Left forelimb (tissue), 1 donor: ENCODE measurements around the gene BIRC5.

Experiments used
- DNase-seq: peaks from one replicate; pipeline ENCODE4 v3.0.0-alpha.2; 2018; ENCODE audit warnings: low spot score

The BIRC5 gene

DNA sequence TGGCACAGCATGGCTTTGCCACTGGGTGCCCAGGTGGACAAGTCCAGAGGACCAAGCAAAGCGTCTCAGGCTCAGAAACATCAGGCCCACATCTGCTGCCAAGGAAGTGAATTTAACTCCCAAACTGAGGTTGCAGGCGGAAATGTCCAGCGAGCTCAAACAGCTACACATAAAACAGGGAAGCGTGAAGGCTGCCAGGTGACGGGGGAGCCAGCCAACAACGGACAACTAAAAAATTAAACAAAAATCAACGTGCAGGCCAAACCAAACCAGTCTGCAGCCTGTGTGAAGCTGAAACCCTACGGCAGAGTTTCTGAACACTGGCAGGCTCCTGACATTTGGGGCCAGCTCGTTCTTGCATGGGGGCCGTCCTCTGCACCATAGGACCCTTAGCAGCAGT is 29.7 kb upstream of the BIRC5 start:
- DNase-seq, result no peak

DNA sequence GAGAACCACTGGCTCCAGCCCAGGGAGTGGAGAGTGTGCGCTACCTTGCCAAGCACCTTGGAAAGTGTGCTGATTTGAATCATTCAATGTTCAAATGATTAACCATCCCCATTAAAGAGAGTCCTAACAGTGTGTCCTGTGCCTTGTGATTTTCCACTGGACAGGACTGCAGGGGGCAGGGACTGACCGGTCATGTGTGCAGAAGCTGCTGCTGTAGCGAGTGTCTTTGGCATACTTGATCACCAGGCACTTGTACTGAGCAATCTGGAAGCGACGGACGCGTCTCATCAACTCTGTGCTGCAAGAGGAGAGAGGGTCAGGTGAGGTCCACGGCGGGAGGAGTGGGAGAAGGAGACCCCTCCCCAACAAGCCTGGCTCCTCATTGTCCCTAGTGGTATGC is 29.2 kb upstream of the BIRC5 start:
- DNase-seq, result no peak

DNA sequence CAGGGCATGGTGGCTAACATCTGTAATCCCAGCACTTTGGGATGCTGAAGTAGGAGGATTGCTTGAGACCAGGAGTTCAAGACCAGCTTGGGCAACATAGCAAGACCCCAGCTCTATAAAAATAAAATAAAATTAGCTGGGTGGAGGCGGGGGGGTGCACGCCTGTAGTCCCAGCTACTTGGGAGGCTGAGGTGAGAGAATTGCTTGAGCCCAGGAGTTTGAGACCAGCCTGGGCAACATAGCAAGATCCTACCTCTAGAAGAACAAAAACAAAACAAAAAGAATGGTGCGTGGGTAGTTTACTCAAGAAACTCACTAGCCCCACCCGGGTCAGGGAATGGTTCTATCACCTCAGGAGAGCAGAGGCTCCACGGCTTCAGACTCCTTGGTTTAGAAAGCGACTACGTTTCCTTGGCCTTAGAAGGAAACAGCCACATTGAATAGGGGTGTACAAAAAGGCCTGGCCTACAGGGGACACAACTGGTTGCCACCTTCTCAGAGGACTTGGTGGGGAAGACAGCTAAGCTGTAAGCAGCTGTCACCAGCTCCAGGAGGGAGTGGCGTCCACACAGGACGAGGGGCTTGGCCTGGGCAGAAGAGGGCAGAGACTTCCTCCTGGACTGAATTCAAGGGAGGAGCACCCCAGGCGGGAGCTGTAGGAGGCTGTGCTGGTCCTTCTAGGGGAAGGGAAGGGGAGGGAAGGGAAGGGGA is 27.9 kb upstream of the BIRC5 start:
- no peak for DNase-seq

DNA sequence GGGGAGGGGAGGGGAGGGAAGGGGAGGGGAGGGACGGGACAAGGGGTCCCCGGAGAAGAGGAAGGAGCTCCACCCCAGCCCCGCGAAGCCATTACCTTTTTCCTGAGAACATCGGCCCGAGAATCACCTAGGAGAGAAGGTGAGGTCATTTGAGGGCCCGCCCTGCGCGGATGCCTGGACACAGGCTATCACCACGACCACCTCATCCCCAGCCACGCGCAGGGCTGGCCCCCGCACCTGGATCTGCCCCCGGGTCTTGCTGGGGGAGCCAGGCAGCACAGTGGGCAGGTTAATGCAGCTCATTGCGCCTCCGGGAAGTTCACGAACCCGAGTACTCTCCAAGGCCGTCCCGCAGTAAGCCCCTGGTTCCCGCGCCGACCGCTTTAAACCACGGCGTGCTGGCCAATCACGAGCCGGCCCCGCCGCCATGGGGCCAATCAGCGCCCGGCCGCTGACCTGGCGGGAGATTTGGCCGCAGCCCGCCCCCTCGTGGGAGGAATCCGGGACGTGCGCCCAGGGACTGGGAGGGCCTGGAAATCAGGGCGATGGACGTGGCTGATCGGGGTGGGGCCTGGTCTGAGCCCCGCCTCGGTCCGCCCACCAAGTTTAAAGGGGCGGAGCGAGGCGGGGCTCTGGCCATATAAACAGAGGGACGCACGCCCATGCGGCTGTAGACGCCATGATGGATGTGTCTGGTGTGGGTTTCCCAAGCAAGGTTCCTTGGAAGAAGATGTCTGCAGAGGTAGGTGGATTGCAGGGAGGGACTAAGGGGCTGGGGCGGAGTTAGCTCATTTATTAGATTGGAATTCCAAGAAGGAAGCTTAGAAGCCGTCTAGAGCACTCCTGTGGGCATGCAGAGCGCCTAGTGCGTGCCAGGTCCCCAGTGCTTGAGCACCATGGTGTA is 27.1 kb upstream of the BIRC5 start, which contains the start of the genes AFMID and TK1:
Gene AFMID, plus strand, starts transcription at position 671 of the 904 bp plus-strand sequence. Its CDS starts 9 bp downstream, at position 680.
Gene TK1, minus strand, starts transcription at position 361 of the 904 bp plus-strand sequence. Its CDS starts 58 bp downstream, at position 303.
- peak; percentile 99 for DNase-seq

DNA sequence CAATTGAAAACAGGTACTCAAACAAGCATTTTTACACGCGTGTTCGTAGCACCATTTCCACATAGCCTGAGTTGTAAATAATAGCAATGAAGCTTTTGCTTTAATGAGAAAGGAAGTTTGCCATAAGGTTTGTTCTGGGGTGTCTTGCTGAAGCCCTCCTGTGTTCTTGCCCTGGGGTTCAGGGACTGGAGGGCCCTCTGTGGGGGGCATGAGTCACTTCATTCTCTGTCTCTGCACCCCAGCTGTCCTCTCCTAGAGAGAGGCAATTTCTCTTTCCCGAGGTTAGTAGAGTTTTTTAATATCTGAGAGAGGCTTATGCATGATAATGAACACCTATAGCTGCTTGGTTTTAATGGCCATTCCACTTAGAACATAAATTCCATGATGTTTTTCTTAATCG is 17.3 kb upstream of the BIRC5 start:
- no peak for DNase-seq

DNA sequence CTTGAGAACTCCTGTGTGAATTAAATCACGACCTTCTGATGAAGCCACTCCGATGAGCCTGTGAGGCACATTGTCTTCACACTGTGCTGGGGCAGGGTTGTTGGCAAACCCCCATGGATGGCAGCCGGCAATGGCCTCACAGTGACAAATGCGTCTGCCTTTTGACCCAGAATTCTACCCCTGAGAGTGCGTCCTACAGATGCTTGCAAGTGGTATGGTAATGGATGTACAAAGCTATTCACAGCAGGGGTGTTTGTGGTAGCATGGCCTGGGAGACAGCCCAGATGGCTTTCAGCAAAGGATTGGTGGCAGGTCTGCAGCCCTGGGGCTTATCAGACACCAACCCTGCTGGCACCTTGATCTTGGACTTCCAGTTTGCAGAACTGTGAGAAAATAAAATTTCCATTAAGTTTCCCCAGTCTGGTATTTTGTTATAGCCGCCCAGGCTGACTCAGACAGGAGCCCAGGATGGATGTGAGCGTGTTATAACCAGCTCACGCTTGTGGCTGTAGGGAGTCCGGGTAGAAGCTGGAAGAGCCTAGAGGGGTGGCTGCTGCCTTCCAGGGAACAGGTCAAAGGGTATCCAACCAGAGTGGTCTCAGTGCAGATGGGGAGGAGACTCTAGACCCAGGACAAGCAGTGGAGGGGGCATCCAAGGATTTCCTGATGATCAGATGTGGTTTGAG is 16.8 kb upstream of the BIRC5 start:
- no peak for DNase-seq

DNA sequence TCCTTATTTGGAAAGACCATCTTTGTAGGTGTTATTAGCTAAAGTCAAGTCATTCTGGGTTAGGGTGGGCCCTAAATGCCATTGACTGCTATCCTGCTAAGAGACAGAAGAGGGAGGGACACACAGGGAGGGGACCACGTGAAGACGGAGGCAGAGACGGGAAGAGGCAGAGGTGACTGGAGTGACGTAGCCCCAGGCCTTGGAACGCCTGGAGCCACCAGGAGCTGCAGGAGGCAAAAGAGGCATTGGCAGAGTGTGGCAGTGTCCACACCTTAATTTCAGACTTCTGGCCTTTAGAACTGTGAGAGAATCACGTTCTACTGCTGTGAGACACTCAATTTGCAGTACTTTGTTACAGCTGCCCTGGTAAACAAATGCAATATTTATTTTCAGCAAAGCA is 13.6 kb upstream of the BIRC5 start:
- no peak for DNase-seq

DNA sequence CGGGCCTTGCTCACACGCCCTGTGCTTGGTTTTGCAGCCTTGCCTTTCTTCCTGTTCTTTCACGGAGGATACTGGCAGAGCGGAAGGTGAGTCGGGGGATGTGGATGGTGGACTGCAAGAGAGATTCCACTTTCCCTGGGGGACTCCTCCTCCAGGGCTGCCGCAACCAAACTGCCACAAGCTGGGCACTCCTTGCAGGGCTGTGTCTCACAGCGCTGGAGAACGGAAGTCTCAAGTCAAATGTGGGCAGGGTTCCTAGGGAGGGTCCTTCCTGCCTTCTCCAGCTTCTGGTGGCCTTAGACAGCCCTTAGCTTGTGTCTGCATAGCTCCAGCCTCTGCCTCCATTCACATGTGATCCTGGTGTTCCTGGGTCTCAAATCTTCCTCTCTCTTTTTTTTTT is 11.4 kb upstream of the BIRC5 start:
- DNase-seq, result no peak

DNA sequence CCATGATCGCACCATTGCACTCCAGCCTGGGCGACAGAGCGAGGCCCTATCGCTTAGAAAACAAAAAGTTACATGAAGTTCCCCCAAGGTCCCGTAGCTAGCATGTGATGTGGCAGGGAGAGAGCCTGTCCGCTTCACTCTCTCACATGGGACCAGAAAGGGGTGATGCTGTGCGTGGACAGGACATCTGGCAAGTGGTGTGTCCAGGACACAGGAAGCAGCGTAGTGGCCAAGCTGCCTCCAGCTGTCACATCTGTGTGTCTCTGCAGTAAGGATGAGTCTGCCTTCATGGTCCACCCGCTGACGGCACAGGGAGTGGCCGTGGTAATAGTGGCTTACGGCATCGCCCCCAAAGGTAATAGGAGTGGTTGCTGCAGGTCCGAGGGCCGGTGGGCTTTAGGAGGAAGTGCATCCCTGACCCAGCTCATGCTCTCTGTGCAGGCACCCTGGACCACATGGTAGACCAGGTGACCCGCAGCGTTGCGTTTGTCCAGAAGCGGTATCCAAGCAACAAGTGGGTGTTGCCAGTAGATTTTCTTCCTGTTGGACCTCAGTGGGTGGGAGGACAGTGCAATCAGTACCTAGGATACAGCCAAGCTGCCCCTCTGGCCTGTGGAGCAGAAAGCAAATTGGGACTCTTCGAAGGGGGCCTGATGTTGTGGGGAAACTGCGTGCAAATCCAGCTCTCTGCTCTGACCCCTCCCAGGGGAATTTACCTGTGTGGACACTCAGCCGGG is 9.5 kb upstream of the BIRC5 start:
- no peak for DNase-seq

DNA sequence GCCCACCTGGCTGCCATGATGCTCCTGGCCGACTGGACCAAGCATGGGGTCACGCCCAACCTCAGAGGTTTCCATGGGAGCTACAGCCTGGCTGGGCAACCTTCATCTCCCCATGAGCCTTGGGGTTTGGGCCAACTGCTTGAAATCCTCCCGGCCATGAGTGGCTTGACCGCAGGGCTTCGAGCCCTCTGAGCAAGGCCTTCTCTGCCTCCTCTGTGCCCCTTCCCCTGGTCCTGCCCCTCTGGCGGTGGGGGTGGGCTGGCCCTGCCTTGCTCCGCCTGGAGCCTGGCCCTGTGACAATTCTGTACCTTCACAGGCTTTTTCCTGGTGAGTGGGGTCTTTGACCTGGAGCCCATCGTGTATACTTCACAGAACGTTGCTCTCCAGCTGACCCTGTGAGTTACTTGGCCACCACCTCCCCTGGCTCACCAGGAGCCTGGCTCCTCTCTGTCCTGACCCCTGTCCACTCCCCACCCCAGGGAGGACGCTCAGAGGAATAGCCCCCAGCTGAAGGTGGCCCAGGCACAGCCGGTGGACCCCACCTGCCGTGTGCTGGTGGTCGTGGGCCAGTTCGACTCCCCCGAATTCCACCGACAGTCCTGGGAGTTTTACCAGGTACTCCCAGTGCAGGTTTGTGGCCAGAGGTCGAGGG is 8.8 kb upstream of the BIRC5 start:
- no peak for DNase-seq

DNA sequence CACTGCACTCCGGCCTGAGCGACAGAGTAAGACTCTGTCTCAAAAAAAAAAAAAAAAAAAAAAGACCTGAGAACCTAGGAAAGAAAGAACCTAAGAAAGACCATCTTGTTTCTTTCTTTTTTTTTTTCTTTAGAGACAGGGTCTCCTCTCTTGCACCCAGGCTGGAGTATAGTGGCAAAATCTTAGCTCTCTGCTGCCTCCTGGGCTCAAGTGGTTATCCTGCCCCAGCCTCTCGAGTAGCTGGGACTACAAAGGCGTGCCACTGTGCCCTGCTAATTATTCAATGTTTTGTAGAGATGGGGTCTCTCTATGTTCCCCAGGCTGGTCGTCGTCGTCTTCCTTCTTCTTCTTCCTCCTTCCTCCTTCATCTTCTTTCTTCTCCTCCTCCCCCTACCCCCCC is 7.8 kb upstream of the BIRC5 start:
- no peak for DNase-seq

DNA sequence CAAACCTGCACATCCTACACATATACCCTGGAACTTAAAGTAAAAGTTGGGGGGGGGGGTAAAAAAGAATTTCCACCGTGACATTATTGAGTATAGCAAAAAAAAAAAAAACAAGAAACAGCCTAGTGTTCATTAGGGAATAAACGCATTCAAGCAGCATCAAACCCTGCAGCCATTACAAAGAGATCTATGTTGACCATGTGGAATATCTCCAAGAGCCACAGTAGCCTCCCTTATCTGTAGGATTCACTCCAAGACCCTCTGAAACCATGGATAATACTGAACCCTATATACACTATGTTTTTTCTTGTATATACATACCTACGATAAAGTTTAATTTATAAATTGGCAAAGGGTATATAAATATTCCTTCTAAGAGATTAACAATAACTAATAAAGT is 5.6 kb upstream of the BIRC5 start:
- DNase-seq, result no peak

DNA sequence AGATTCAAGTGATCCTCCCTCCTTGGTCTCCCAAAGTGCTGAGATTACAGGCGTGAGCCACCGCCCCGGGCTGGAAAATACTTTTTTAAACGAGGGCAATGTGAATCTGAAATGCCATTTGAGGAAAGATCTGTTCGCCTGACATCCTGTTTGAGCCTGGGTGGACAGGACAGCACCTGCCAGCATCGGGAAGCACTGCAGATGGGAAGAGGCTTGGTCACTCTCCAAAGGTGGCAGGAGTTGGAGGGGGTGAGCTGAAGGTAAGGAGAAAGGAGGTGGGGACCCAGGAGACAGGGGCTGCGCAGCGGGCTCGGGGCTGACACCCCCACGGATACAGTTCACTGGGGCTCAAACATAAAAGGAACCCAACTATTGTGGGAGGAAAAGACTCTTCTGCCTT is 3.9 kb upstream of the BIRC5 start:
- no peak for DNase-seq

DNA sequence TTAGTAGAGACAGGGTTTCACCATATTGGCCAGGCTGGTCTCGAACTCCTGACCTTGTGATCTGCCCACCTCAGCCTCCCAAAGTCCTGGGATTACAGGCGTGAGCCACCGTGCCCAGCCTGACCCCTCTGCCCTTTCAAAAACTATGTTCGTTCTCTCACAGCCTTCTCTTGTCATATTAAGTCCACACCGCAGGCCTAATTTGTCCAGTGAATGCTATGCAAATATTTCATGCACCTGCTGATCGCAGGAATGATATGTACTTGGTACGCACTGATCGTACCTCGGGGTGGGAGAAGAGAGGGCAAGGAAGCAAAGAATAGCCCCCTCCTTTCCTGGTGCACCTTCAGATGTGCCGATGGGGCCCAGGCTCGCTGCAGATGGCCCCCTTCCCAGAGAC is 3.0 kb upstream of the BIRC5 start:
- no peak for DNase-seq

DNA sequence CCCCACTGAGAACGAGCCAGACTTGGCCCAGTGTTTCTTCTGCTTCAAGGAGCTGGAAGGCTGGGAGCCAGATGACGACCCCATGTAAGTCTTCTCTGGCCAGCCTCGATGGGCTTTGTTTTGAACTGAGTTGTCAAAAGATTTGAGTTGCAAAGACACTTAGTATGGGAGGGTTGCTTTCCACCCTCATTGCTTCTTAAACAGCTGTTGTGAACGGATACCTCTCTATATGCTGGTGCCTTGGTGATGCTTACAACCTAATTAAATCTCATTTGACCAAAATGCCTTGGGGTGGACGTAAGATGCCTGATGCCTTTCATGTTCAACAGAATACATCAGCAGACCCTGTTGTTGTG is 631 bp downstream of the BIRC5 start:
- no peak for DNase-seq

DNA sequence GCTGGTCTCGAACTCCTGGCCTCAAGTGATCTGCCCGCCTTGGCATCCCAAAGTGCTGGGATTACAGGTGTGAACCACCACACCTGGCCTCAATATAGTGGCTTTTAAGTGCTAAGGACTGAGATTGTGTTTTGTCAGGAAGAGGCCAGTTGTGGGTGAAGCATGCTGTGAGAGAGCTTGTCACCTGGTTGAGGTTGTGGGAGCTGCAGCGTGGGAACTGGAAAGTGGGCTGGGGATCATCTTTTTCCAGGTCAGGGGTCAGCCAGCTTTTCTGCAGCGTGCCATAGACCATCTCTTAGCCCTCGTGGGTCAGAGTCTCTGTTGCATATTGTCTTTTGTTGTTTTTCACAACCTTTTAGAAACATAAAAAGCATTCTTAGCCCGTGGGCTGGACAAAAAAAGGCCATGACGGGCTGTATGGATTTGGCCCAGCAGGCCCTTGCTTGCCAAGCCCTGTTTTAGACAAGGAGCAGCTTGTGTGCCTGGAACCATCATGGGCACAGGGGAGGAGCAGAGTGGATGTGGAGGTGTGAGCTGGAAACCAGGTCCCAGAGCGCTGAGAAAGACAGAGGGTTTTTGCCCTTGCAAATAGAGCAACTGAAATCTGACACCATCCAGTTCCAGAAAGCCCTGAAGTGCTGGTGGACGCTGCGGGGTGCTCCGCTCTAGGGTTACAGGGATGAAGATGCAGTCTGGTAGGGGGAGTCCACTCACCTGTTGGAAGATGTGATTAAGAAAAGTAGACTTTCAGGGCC is 5.5 kb downstream of the BIRC5 start:
- no peak for DNase-seq

DNA sequence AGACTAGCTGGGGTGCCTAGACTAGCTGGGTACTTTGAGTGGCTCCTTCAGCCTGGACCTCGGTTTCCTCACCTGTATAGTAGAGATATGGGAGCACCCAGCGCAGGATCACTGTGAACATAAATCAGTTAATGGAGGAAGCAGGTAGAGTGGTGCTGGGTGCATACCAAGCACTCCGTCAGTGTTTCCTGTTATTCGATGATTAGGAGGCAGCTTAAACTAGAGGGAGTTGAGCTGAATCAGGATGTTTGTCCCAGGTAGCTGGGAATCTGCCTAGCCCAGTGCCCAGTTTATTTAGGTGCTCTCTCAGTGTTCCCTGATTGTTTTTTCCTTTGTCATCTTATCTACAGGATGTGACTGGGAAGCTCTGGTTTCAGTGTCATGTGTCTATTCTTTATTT is 9.0 kb downstream of the BIRC5 start:
- no peak for DNase-seq

DNA sequence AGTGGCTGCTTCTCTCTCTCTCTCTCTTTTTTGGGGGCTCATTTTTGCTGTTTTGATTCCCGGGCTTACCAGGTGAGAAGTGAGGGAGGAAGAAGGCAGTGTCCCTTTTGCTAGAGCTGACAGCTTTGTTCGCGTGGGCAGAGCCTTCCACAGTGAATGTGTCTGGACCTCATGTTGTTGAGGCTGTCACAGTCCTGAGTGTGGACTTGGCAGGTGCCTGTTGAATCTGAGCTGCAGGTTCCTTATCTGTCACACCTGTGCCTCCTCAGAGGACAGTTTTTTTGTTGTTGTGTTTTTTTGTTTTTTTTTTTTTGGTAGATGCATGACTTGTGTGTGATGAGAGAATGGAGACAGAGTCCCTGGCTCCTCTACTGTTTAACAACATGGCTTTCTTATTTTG is 9.7 kb downstream of the BIRC5 start:
- no peak for DNase-seq

DNA sequence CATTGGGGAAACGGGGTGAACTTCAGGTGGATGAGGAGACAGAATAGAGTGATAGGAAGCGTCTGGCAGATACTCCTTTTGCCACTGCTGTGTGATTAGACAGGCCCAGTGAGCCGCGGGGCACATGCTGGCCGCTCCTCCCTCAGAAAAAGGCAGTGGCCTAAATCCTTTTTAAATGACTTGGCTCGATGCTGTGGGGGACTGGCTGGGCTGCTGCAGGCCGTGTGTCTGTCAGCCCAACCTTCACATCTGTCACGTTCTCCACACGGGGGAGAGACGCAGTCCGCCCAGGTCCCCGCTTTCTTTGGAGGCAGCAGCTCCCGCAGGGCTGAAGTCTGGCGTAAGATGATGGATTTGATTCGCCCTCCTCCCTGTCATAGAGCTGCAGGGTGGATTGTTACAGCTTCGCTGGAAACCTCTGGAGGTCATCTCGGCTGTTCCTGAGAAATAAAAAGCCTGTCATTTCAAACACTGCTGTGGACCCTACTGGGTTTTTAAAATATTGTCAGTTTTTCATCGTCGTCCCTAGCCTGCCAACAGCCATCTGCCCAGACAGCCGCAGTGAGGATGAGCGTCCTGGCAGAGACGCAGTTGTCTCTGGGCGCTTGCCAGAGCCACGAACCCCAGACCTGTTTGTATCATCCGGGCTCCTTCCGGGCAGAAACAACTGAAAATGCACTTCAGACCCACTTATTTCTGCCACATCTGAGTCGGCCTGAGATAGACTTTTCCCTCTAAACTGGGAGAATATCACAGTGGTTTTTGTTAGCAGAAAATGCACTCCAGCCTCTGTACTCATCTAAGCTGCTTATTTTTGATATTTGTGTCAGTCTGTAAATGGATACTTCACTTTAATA is 10.4 kb downstream of the BIRC5 start:
- DNase-seq, result no peak
